HG03159 (cell line): Measurements from ENCODE around the gene KDM8.
"Not testable (repeated sequence)": the region's sequence is repeated elsewhere in the genome, so short reads cannot be mapped to it uniquely, and the experiment has no call there.

Experiments
- ATAC-seq: cut with Tn5 transposase; IDR thresholded peaks from one replicate; pipeline ENCODE4 v1.9.1; 2021; ENCODE audit warnings: mild to moderate bottlenecking, moderate library complexity; ENCODE audit not compliant: unreplicated experiment

KDM8 gene

DNA sequence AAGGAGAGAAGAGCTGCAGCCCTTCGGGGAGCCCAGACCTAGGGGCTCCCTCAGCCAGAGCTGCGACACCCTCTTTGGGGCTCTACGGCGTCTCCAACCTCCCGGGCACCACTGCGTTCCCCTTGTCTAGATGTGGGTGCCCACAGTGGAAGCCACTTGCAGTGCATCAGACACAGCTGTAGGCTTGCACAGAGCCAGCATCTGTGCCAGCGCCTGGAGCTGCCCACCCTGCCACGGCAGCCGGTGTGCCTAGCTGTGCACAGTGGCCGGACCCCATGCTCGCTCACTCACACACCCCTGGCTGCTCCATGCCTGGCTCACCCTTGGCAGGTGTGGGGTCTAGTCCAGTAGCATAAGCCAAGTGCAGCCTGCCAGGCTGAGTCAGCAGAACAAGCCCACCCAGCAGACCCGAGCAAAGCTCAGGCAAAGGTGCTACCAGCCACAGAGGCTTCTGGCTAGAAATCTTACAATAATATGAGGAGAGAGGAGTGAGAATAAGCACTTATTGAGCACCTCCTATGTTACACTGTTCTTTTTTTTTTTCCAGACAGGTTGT lies 12.9 kb upstream of the KDM8 start:
- no peak for ATAC-seq

DNA sequence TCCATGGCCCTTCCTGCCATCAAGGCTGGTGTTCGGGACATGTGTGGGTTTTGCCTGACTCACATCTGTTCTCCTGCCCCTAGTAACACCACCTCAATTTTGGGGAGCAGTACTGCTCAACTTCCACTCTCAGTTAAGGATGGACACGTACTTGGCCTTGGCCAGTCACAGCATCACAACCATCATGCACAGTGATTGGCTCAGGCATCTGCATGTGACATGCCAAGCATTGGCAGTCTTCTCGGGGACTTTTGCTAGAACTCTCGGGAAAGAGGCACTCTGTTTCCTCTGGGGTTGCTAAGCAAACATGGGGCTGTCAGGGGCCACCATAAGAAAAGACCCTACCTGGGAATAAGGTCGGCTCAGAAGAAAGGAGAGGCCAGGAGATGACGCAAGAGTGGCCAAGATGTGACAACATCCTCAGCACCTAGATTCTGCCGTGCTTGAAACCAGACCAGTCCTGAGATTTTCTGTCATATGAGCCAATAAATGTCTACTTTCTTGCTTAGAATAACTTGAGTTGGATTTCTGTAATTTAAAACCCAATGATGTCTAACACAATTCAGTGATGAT lies 11.9 kb upstream of the KDM8 start:
- ATAC-seq = no peak

DNA sequence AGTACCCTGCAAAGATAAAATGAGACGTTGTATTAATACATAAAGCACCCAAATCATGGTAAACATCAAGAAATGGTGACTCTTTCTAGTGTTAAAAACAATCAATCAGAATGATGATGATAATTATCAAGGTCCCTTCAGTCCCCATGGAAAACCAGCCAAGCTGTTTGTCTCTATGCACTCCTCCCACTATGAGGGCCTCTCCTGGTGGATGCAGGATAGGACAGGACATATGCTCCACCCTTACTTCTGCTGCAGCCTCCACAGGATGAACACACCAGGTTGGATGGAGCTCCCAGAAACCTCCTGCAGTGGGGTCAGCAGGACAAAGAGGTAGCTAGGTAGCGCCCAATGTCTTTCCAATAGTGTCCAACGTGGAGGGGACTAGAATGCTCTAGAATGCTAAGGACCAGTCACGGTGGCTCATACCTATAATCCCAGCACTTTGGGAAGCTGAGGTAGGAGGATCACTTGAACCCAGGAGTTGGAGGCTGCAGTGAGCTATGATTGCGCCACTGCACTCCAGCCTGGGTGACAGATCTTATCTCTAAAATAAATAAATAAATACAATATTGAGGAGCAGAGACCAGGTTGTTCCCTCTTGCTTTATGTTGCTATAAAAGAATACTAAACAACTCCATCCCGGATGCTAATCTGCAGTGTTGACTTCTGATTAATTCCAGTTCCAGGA lies 9.9 kb upstream of the KDM8 start:
- ATAC-seq = no peak

DNA sequence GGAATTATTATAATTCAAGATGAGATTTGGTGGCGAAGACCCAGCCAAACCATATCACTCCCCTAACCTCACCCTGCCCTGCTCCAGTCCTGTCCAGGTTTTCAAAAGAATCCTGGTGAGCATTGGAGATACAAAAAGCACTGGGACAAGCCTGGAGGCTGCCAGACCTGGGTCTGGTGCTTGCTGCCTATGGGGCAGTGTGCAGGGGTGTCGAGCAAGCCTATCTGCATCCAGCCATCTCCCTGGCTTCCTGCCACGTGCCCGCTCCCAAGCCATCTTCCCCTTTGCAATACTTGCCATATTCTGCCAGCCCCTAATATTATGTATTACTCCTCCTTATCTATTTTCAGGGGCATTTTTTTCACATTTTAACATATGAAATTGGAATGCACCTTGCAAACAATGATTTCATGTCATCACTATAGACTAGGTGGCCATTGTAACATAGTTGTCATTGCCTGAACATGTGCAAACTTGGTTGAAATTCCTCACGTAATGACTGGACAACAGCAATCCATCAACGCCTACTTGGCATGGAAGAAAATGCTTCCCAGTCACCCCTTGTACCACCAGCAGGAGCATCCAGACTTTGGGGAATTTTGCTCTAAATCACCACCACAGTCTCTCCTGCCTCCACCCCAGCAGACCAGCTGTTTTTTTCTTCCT lies 8.1 kb upstream of the KDM8 start:
- ATAC-seq = no peak

DNA sequence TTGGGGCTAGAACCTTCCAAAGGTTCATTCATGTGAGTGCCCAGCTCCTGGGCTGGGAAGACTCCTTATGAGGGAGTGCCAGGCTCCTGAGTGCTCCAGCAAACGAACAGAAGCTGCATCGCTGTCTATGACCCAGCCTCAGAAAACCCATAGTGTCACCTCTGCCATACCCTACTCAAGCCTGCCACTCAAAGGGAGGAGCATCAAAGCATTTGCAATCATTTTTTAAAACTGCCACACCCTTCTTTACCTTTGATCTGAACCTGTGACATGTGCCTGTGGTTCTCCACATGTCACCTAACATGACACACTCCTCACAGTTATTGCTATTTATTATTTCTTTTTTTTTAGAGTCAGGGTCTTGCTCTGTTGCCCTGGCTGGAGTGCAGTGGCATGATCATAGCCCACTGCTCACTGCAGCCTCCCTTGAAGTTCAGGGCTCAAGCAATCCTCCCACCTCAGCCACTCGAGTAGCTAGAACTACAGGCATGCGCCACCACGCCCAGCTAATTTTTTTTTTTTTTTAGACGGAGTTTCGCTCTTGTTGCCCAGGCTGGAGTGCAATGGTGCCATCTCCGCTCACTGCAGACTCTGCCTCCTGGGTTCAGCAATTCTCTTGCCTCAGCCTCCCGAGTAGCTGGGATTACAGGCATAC lies 7.3 kb upstream of the KDM8 start:
- no peak for ATAC-seq

DNA sequence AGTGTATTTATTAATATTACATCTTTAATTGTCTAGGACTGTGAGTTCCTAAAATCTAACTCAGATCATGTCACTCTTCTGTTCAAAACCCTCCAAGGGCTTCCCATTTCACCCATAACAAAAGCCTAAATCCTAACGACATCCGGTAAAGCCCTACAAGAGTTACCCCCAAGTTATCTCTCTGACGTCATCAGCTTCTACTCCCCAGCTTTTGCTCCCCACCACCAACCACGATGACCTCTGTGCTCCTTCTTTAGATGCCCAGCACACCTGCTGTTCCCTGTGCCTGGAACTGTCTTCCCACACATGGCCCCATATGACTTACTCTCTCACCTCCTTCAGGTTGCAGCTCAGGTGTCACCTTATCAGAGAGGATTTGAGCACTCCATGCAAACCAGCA lies 6.3 kb upstream of the KDM8 start:
- ATAC-seq = no peak

DNA sequence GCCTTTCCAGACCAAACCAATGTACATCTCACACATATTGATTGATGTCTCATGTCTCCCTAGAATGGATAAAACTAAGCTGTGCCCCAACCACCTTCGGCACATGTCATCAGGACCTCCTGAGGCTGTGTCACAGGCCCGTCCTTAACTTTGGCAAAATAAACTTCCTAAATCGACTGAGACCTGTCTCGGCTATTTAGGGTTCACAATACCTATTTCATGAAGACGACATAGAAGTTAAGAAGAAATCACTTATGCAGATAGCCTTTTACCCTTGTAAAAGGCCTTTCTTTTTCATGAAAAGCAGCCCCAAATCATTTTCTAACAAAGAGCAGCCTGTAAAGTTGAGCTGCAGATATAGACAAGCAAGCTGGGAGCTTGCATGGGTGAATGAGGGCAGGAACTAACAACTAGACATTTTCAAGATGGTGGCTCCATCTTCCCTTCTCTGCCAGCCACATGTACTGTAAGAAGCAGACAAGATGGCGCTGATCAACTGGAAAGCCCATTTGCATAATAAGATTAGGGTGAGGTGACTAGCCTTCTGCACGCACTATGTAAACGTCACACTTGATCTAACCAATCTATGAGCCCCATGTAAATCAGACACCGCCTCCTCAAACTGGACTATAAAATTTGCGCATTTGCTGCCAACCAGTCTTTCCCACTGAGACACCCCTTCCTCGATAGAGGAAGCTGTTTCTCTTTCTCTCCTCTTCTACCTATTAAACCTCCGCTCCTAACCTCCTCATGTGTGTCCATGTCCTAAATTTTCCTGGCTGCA lies 4.7 kb upstream of the KDM8 start:
- ATAC-seq = no peak

DNA sequence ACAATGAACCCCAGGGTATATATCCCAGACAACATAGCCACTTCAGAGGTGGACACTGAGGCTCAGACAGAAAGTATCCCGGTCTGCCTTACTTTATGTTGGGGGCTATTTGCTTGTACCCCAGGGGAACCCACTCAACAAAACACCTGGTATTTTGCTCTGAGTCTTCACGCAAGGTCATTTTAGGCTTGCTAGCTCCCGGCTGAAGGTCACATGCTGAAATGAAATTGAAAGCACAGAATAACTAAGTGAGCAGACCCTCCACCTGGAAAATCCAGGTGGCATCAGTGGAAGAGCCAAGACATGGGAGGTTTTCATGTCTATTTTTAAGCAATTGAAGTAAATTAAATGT lies 4.1 kb upstream of the KDM8 start:
- no peak for ATAC-seq

DNA sequence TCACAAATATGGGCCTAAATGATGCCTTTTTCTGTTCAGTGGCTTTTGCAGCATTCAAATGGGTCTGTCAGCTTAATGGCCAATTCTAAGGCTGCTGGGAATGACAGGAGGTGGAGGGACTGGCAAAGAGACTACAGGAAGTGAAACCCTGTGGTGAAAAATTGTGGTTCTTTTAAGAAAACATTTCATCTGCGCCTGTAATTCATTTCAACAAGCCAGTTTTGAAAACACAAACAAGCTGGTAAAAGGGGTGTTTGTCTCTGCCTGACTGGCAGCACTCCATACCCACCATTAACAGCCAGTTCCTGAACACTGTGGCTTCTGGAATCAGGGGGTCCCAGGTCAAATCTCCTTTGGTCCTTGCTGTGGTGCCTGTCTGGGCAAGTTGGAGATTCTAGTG lies 3.6 kb upstream of the KDM8 start:
- peak; percentile 35 for ATAC-seq

DNA sequence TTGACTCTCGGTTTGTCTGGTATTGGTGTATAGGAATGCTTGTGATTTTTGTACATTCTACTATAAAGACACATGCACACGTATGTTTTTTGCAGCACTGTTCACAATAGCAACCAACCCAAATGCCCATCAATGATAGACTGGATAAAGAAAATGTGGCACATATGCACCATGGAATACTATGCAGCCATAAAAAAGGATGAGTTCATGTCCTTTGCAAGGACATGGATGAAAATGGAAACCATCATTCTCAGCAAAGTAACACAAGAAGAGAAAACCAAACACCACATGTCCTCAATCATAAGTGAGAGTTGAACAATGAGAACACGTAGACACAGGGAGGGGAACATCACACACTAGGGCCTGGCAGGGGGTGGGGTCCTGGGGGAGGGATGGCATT lies 2.4 kb upstream of the KDM8 start:
- not testable (repeated sequence) for ATAC-seq

DNA sequence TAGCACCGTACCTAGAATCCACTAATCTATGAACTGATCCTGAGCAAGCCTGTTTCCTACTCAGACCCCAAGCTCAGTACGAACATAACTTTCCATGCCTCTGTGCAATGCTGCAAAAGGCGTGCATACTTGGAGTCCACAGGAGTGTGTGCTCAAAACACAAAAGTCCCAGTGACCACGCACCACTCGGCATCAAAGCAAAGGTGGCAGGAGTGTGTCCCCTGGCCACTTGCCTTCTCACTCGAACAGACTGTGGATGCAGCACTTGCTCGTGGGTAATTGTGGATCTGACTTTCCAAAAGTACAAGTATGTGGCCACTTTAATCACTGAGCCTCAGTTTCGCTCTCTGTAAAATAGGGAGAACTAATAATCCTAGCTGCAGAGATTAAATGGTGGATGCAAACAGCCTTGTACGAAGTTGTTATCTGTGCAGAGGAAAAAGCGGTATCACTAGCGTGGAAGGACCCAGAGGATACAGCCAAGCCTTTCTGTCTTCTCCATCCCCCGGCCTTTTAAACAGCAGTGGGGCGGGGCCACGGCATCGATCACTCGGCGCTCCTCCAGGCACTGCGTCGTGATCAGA lies 311 bp upstream of the KDM8 start:
- peak; percentile 68 for ATAC-seq

DNA sequence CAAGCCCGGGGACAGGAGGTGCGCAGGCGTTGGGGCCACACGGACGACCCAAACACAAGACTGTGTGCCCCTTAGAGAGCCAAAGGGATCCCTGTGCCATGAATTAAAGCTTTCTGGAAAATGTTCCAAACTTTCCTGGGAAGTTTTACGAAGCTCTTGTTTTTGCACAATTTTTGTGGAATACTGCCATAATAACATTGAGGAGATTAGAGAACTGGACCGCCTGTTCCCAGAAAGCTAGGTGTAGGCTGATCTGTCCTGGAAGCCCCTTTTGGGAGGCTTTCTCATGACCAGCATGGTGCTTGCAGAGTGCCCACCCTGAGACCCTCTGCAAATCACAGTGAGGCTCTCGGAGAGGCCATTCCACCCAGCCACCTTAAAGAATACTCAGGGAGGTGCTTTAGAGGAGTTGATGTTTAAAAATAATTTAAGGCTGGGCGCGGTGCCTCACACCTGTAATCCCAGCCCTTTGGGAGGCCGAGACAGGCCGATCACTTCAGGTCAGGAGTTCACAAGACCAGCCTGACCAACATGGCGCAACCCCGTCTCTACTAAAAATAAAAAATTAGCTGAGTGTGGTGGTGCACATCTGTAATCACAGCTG lies 1.1 kb downstream of the KDM8 start:
- ATAC-seq = no peak

DNA sequence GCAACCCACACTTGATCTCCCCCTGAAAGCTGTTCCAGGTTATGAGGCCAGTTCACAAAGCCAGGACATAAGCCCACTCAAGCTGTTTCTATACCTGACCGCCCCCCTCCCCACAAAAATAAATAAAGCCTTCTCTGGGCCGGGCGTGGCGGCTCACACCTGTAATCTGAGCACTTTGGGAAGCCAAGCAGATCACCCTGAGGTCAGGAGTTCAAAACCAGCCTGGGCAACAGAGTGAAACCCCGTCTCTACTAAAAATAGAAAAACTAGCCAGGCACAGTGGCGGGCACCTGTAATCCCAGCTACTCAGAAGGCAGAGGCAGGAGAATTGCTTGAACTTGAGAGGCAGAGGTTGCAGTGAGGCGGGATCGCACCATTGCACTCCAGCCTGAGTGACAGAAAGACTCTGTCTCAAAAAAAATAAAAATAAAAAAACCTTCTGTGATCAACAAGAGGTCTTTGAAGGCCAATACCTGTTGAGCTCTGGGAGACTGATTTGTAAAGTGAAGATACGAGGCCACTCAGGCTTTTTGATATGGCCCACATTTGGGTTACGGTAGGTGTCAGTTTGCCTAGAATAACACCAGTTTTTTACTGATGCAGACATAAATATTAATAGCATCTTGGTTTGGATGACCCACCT lies 2.2 kb downstream of the KDM8 start:
- no peak for ATAC-seq

DNA sequence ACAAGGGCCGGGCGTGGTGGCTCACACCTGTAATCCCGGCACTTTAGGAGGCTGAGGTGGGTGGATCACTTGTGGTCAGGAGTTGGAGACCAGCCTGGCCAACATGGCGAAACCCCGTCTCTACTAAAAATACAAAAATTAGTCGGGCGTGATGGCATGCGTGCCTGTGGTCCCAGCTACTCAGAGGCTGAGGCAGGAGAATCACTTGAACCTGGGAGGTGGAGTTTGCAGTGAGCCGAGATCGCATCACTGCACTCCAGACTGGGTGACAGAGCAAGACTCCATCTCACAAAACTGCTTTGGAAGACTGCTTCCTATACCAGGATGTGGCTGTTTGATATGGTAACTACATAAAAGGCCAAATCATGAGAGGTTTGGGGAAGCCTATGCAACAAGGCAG lies 3.8 kb downstream of the KDM8 start:
- ATAC-seq = not testable (repeated sequence)

DNA sequence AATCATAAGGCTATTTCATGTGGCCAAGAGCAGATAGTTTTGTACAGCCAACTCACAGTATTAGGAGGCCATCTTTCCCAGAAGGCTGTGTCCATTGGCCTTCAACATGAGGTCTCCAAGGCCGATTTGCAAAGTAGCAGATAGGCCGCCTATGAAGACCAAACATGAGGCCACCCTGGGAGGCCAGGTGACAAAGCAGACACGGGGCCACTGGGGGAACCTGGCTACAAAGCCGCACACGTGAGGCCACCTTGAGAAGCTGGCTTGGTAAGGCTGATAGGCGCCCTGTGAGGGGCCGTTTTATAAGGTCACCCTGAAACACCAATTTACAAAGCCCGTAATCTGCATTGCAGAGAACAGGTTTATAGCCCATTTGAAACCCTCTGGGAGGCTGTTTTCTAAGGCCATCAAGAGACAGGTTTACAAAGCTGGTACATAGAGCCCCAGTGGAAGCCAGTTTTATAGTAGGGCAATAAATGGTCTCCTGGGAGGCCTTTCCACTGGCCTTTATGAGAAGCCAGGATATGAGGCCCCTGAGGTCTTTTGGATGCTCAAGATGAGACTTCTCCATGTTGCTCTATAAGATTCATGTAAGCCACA lies 4.9 kb downstream of the KDM8 start:
- ATAC-seq = no peak

DNA sequence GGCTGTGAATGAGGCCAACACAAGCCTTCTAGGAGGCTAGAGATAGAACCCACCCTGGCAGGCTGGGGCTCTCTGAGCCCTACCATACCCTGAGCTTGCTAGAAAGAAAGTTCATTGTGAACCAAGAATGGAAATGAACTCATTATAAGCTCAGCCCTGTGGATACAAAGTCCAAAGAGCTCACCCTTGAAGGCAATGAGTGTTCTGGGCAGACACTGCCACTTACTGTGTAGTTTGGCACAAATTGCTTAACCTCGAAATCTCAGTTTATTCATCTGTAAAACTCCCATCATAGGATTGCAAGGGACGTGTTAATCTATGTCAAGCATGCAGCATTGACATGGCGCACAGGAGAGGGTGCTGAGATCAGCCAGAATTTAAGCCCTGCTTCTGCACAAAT lies 5.5 kb downstream of the KDM8 start:
- ATAC-seq = no peak

DNA sequence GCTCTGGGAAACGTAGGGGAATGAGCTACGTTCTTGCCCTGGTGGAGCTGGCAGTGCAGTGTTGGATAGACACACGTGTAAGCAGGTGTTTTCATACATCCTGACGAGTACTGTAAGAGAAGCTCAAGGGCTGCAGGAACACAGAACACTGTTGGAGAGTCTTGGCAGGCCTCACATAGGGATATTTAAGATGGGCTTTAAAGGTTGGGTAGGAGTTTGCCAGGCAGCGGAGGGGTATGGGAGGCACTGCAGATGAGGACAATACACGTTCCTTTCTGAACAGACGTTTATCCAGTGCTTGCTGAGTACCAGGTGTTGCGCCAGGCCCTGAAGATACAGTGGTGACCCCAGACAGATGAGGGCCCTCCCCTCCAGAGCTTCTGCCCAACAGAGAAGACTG lies 6.3 kb downstream of the KDM8 start:
- ATAC-seq = no peak

DNA sequence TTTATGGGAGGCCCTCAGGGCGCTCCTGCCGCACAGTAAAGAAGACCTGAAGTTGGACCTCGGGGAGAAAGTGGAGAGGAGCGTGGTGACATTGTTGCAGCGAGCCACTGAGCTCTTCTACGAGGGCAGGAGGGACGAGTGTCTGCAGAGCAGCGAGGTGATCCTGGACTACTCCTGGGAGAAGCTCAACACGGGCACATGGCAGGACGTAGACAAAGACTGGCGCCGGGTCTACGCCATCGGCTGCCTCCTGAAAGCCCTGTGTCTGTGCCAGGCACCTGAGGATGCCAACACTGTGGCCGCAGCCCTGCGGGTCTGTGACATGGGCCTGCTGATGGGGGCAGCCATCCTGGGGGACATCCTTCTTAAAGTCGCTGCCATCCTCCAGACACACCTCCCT lies 6.8 kb downstream of the KDM8 start:
- ATAC-seq = no peak

DNA sequence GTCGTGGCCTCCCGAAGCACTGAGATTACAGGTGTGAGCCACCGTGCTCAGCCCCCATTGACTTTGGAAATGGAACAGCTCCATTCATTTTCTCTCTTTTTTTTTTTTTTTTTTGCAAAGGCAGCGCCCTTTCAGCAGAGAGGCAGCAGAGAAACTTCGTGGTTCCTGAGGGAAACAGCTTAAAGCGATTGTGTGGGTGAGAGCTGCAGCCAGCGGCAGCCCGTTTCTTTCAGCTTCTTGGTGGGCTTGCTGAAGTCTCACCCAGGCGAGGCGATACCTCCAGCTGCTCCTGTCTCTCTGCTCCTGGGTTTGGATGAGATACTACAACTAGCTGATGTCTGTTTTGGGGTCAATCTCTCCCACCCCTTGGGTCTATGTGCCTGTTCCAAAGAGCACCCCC lies 7.7 kb downstream of the KDM8 start:
- ATAC-seq = no peak
